ENCODE results near the gene MRPL20. TPM values are rescaled to one million over a fixed set of nuclear protein-coding genes. Genes with fewer than 3 reads are reported as not detected.

Gene MRPL20
- total and polyA plus RNA-seq, 12 donors, result 98.9 to 276 (median 158) TPM

DNA sequence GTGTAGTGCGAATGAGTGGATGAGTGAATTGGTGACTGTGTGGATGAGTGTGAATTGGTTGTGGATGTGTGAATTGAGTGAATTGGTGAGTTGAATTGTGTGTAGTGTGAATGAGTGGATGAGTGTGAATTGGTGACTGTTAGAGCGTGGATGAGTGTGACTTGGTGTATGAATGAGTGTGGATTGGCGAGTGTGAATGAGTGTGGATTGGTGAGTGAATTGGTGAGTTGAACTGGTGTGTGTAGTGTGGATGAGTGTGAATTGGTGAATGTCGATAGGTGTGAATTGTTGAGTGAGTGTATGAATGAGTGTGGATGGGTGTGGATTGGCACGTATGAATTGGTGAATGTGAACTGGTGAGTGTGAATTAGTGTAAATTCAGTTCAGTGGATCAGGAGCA, 39.8 kb downstream of the MRPL20 start:
- H3K27me3 ChIP-seq, result no peaks in the 10 kb centered on the region
- H3K9me3 ChIP-seq (replicated peaks in 1 of 3), result no peaks in the 10 kb centered on the region
- no peaks in the 10 kb centered on the region for H3K36me3 ChIP-seq (replicated peaks in 1 of 2)
- peaks cover 0 to 8% of the 10 kb centered on the region in 2 donors for H3K4me1 ChIP-seq (replicated peaks in 1 of 2)
- 91 to 94% (median 93%) methylated on average over 5 of the region's 5 CpGs for WGBS, 4 donors
- intact Hi-C loops (cut with DNase I), result no loop called here
- no peak for TF ChIP-seq POLR2A (IDR thresholded peaks at IDR 0.05)
- TF ChIP-seq, protein P1, sequence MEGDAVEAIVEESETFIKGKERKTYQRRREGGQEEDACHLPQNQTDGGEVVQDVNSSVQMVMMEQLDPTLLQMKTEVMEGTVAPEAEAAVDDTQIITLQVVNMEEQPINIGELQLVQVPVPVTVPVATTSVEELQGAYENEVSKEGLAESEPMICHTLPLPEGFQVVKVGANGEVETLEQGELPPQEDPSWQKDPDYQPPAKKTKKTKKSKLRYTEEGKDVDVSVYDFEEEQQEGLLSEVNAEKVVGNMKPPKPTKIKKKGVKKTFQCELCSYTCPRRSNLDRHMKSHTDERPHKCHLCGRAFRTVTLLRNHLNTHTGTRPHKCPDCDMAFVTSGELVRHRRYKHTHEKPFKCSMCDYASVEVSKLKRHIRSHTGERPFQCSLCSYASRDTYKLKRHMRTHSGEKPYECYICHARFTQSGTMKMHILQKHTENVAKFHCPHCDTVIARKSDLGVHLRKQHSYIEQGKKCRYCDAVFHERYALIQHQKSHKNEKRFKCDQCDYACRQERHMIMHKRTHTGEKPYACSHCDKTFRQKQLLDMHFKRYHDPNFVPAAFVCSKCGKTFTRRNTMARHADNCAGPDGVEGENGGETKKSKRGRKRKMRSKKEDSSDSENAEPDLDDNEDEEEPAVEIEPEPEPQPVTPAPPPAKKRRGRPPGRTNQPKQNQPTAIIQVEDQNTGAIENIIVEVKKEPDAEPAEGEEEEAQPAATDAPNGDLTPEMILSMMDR (IDR thresholded peaks at IDR 0.05), result no peak
- DNase-seq, result no peak
- H3K27ac ChIP-seq, result no peak overlapping the region
- no peak overlapping the region for H3K4me3 ChIP-seq

GRCh38 chr1:1366699-1367066, 40.4 kb downstream of the MRPL20 start:
- TF ChIP-seq POLR2A (IDR thresholded peaks at IDR 0.05), result no peak
- TF ChIP-seq, protein P1 (IDR thresholded peaks at IDR 0.05), result no peak
- Histone ChIP-seq H3K27me3 (no peaks in the 10 kb centered on the region), H3K4me1 (replicated peaks in 1 of 2) (peaks cover 0 to 1% of the 10 kb centered on the region in 2 donors), H3K9me3 (replicated peaks in 1 of 3) (no peaks in the 10 kb centered on the region), H3K27ac (no peak overlapping the region), H3K4me3 (no peak overlapping the region), H3K36me3 (replicated peaks in 1 of 2) (no peaks in the 10 kb centered on the region)
- intact Hi-C loops (cut with DNase I), result no loop called here
- 91 to 96% (median 94%) methylated on average over 3 of the region's 3 CpGs for WGBS, 4 donors
- no peak for DNase-seq

DNA sequence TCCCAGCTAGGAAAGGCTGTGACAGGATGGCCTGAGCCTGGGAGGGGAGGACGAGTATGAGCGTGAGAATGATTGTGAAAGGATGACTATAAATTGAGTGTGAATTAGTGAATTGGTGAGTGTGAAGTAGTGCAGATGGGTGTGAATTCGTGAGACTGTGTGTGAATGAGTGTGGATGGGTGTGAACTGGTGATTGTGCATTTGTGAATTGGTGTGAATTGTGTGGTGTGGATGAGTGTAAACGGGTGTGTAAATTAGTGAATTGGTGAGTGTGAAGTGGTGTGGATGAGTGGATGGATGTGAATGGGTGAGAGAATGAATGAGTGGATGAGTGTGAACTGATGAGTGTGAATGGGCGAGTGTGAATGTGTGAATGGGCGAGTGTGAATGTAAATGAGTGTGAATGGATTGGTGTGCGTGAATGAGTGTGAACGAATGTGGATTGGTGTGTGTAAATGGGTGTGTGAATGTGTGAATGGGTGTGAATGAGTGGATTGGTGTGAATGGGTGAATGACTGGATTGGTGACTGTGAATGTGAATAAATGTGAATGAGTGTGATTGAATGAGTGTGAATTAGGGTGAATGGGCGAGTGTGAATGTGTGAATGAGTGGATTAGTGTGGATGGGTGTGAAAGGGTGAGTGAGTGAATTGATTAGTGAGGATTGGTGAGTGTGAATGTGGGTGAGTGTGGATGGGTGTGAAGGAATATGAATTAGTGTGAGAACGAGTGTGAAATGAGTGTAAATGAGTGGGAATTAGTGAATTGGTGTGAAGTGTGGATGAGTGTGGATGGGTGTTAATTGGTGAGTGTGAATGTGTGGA, 41.0 kb downstream of the MRPL20 start:
- WGBS, 4 donors, result 71 to 78% (median 73%) methylated on average over 10 of the region's 10 CpGs
- intact Hi-C loops (cut with DNase I), result no loop called here
- H3K4me3 ChIP-seq, result no peak overlapping the region
- no peaks in the 10 kb centered on the region for H3K9me3 ChIP-seq (replicated peaks in 1 of 3)
- H3K27ac ChIP-seq, result no peak overlapping the region
- no peak for DNase-seq
- no peaks in the 10 kb centered on the region for H3K27me3 ChIP-seq
- no peaks in the 10 kb centered on the region for H3K36me3 ChIP-seq (replicated peaks in 1 of 2)
- no peaks in the 10 kb centered on the region for H3K4me1 ChIP-seq (replicated peaks in 1 of 2)
- TF ChIP-seq, protein P1 (IDR thresholded peaks at IDR 0.05), result no peak

DNA sequence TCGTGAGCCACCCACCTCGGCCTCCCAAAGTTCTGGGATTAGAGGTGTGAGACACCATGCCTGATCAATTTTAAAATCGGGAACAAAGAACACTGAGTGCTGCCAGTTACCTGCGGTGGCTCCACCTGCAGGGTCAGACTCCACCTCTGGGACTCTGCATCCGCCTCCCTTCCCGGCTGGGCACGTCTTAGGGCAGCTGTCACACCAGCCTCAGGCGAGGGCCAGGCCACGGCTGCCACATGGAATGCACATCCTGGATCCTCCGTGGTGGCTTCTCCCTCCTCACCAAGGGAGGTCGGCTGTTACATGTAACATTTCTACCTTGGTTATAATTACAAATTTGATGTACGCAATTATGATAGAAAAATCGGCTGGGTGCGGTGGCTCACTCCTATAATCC, 42.8 kb downstream of the MRPL20 start:
- WGBS, 4 donors, result 77 to 83% (median 80%) methylated on average over 7 to 14 of the region's 14 CpGs
- intact Hi-C loops (cut with DNase I), result no loop called here
- H3K4me3 ChIP-seq, result no peak overlapping the region

More for the DNA sequence above, 42.8 kb downstream of the MRPL20 start:
- H3K9me3 ChIP-seq (replicated peaks in 1 of 3), result no peaks in the 10 kb centered on the region
- DNase-seq, result no peak
- H3K27ac ChIP-seq, result no peak overlapping the region
- no peaks in the 10 kb centered on the region for H3K4me1 ChIP-seq (replicated peaks in 1 of 2)
- TF ChIP-seq, protein P1 (IDR thresholded peaks at IDR 0.05), result no peak
- H3K36me3 ChIP-seq (replicated peaks in 1 of 2), result no peaks in the 10 kb centered on the region
- no peaks in the 10 kb centered on the region for H3K27me3 ChIP-seq
